ENCODE results near the gene CEP128.

GRCh38 chr14:80958939-80959338, 17.4 kb upstream of the CEP128 start:
- TF ChIP-seq CTCF (IDR thresholded peaks at IDR 0.05), result no peak
- TF ChIP-seq POLR2A (IDR thresholded peaks at IDR 0.05), result no peak
- no peak for TF ChIP-seq POLR2AphosphoS5 (IDR thresholded peaks at IDR 0.05)

Measured in transverse colon (tissue), 4 donors.